A549 (cell line): ENCODE results near the gene PLEKHG7. TPM values are rescaled to one million over a fixed set of nuclear protein-coding genes. Genes with fewer than 3 reads are reported as not detected.

ENCODE experiments used
- ATAC-seq, 2 experiments: fragments of 200-7000 bp in 1 of 2; fragments of >200 bp in 1 of 2; cut with Nextera tagmentation in 1 of 2; cut with Tn5 transposase in 1 of 2; 3 replicates each; pipeline versions ENCODE4 v1.8.0 to v1.9.1; 2018 to 2020; ENCODE audit warnings: mild to moderate bottlenecking in 1 of 2, moderate library complexity in 1 of 2
- CTCF ChIA-PET: fragments of 300-600 bp; sonication (Branson Sonifier 250); formaldehyde crosslinking; extraction: SDS; loops from one replicate; lab custom pipeline; 2021; ENCODE audit warnings: antibody characterized with exemption, inconsistent platforms; lab: Yijun Ruan, JAX
- POLR2A ChIA-PET: fragments of 350-600 bp; formaldehyde crosslinking; extraction: SDS; loops from one replicate; lab custom pipeline; 2021; ENCODE audit warnings: antibody characterized with exemption, inconsistent platforms; lab: Yijun Ruan, JAX
- DNase-seq, 2 experiments: peaks; one replicate each; pipeline versions ENCODE4 v3.0.0 to v3.0.0-alpha.2; 2011 to 2016; ENCODE audit warnings: low read depth in 1 of 2, low spot score in 1 of 2
- FAIRE-seq: peaks from 2 replicates; lab custom pipeline; 2011; peaks lifted over from hg19 to GRCh38; lab: Jason Lieb, UNC
- H3K27ac ChIP-seq, 2 experiments: fragments of >200 bp; sonication (Bioruptor Twin); formaldehyde crosslinking; 3 replicates each; pipeline ENCODE4 v1.5.1; 2016 to 2017
- H3K4me1 ChIP-seq: fragments of >200 bp; sonication (Bioruptor Twin); formaldehyde crosslinking; 3 replicates; pipeline ENCODE4 v1.6.1; 2016
- H3K4me2 ChIP-seq: fragments of >200 bp; sonication (Bioruptor Twin); formaldehyde crosslinking; 3 replicates; pipeline ENCODE4 v1.6.1; 2016
- H3K4me3 ChIP-seq: fragments of >200 bp; sonication (Bioruptor Twin); formaldehyde crosslinking; 3 replicates; pipeline ENCODE4 v1.5.1; 2016
- H3K9me3 ChIP-seq: fragments of >200 bp; sonication (Bioruptor Twin); formaldehyde crosslinking; 3 replicates; pipeline ENCODE4 v1.6.1; 2016
- CBX8 ChIP-seq: fragments of 200-600 bp; sonication (generic); IDR thresholded peaks from 2 replicates; pipeline ENCODE4 v1.6.1; 2016
- EHF ChIP-seq: fragments of 250-450 bp; sonication (Bioruptor Pico); IDR thresholded peaks from 2 replicates; pipeline ENCODE4 v1.5.0; 2020; ENCODE audit warnings: mild to moderate bottlenecking
- FOSB ChIP-seq: fragments of 250-450 bp; sonication (Bioruptor Pico); IDR thresholded peaks from 2 replicates; pipeline ENCODE4 v1.5.0; 2020; ENCODE audit warnings: mild to moderate bottlenecking, moderate library complexity
- FOSL2 ChIP-seq, 2 experiments: fragments of 450-650 bp in 1 of 2; fragments of >200 bp in 1 of 2; sonication (Bioruptor Twin) in 1 of 2; formaldehyde crosslinking; IDR thresholded peaks; 2 replicates each; pipeline versions ENCODE4 v1.5.0 to v1.6.1; 2016 to 2020; ENCODE audit warnings: mild to moderate bottlenecking in 1 of 2, moderate library complexity in 1 of 2
- GATA3 ChIP-seq: IDR thresholded peaks from 2 replicates; pipeline ENCODE4 v1.6.1; 2012; ENCODE audit warnings: borderline replicate concordance
- HOXA7 ChIP-seq: fragments of 250-450 bp; sonication (Bioruptor Pico); IDR thresholded peaks from 2 replicates; pipeline ENCODE4 v1.5.0; 2020; ENCODE audit warnings: mild to moderate bottlenecking, moderate library complexity
- HOXB13 ChIP-seq: fragments of 250-450 bp; sonication (Bioruptor Pico); IDR thresholded peaks from 2 replicates; pipeline ENCODE4 v1.5.0; 2020; ENCODE audit warnings: low read depth, mild to moderate bottlenecking, moderate library complexity
- JUNB ChIP-seq: fragments of >200 bp; sonication (Bioruptor Twin); formaldehyde crosslinking; IDR thresholded peaks from 2 replicates; pipeline ENCODE4 v1.6.1; 2016
- MAFK ChIP-seq: fragments of 450-650 bp; IDR thresholded peaks from 2 replicates; pipeline ENCODE4 v1.6.1; 2014; ENCODE audit not compliant: partially characterized antibody
- POLR2AphosphoS2 ChIP-seq: conservative IDR thresholded peaks from 2 replicates; pipeline ENCODE4 v1.6.1; 2012; ENCODE audit warnings: low read length, improper control_type of control experiment, inconsistent platforms
- RAD21 ChIP-seq, 2 experiments: fragments of >200 bp in 1 of 2; sonication (Bioruptor Twin) in 1 of 2; formaldehyde crosslinking in 1 of 2; IDR thresholded peaks in 1 of 2; conservative IDR thresholded peaks in 1 of 2; 2 replicates in 1 of 2; 3 replicates in 1 of 2; pipeline ENCODE4 v1.6.1; 2012 to 2018; ENCODE audit warnings: inconsistent platforms in 1 of 2
- RNF2 ChIP-seq: fragments of 200-600 bp; sonication (generic); IDR thresholded peaks from 2 replicates; pipeline ENCODE4 v1.6.1; 2016; ENCODE audit warnings: low read depth, mild to moderate bottlenecking, antibody characterized with exemption, moderate library complexity, borderline replicate concordance
- SREBF2 ChIP-seq: fragments of 450-650 bp; IDR thresholded peaks from 2 replicates; pipeline ENCODE4 v1.6.1; 2014; ENCODE audit warnings: mild to moderate bottlenecking, moderate library complexity
- TFCP2L1 ChIP-seq: fragments of 250-450 bp; sonication (Bioruptor Pico); IDR thresholded peaks from 2 replicates; pipeline ENCODE4 v1.5.0; 2021; ENCODE audit warnings: mild to moderate bottlenecking
- TP53 ChIP-seq: fragments of 250-450 bp; sonication (Bioruptor Pico); IDR thresholded peaks from 2 replicates; pipeline ENCODE4 v1.5.0; 2021; ENCODE audit warnings: mild to moderate bottlenecking, moderate library complexity
- WGBS: methylation state at CpG from one replicate; pipeline ENCODE4 v1.1.6; 2017; ENCODE audit errors: missing lambda C conversion rate; 5-methylcytosine and 5-hydroxymethylcytosine counted together
- polyA plus RNA-seq, 4 experiments: library from polyadenylated mRNA; depleted of rRNA in 3 of 4; stranded (reverse); fragments of >200 nt; fragmentation: RNase III in 1 of 4; extraction: RNeasy Plus Mini Kit Qiagen cat#74134 plus additional on column Dnase treatment in 1 of 4; gene quantifications; 2 replicates in 3 of 4; 3 replicates in 1 of 4; pipeline ENCODE4 v1.2.3, GENCODE V29; 2011 to 2017
- TF ChIP-seq, protein P1 (sequence below): fragments of >200 bp; sonication (Bioruptor Twin); formaldehyde crosslinking; IDR thresholded peaks from 3 replicates; pipeline ENCODE4 v1.6.1; 2016
- TF ChIP-seq, protein P2 (sequence below): fragments of >200 bp; sonication (Bioruptor Twin); formaldehyde crosslinking; IDR thresholded peaks from 2 replicates; pipeline ENCODE4 v1.6.1; 2016
- TF ChIP-seq, protein P3 (sequence below): fragments of 250-450 bp; sonication (Bioruptor Pico); IDR thresholded peaks from 2 replicates; pipeline ENCODE4 v1.5.0; 2021; ENCODE audit warnings: mild to moderate bottlenecking, moderate library complexity, borderline replicate concordance
- TF ChIP-seq, protein P4 (sequence below): fragments of 150-350 bp; IDR thresholded peaks from 2 replicates; pipeline ENCODE4 v1.6.1; 2014; ENCODE audit warnings: low read depth, mild to moderate bottlenecking, low read length
- TF ChIP-seq, protein P5 (sequence below): fragments of 450-650 bp; IDR thresholded peaks from 2 replicates; pipeline ENCODE4 v1.6.1; 2014; ENCODE audit warnings: antibody characterized with exemption

The PLEKHG7 gene
- polyA plus RNA-seq, 2 of the 4 experiments (the other 2 are of a cell fraction), result 0.03 to 0.05 TPM

DNA sequence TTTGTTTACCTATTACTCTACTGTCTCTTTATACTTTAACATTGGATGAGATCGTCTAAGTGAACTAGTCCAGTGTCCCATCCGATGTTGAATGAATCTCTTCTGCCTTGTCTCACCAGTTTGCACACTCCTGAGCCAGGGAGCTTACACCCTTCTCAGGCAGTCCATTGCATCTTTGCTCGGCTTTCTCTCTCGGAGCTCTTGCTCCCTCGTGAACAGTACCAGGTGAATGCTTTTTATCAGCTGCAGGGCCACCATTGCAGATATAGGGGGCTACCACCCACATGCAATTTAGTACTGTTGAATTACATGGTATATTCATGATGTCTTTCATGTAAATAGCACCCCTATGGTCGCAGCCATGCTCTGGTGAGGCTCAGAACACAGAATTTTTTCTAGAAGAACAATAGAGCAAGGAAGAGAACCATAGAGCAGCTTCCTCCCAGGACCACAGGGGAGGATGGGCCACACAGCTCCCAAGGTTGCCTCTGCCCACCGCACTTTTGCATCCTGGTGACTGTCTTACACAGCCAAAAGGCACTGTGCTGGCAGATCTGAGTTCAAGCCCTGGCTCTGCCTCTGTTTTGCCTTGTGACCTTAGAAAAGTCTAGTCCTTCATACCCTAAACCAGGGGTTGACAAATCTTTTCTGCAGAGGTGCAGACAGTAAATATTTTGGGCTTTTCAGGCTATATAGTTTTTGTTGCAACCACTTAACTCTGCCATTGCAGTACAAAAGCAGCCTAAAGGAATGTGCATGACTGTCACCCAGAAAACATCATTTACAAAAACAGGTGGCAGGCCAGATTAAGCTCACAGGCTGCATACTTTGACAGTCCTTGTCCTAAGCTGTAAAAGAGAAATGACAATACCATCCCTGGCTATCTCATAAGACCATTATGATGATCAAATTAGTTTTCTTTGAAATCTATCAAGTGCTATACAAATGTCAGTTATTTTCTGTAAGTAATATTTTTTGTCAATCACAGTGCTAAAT, 35.4 kb downstream of the PLEKHG7 start:
- WGBS, result 62% methylated on average over 7 of the region's 7 CpGs
- no peak overlapping the region for H3K4me2 ChIP-seq
- no peaks in the 10 kb centered on the region for H3K9me3 ChIP-seq
- CTCF ChIA-PET, result interaction anchor here (0.9 to 1.2 kb wide), 2 partner anchors 8 to 20 kb away, joined by 3 read pairs; no protein-coding TSS in a partner anchor
- H3K4me1 ChIP-seq, result no peaks in the 10 kb centered on the region
- DNase-seq (no peak), FAIRE-seq (no peak), ATAC-seq (no peak)
- POLR2A ChIA-PET, result interaction anchor here (0.6 kb wide), 1 partner anchor 1392 kb away, joined by 3 read pairs; no protein-coding TSS in a partner anchor
- H3K27ac ChIP-seq, result no peak overlapping the region
- H3K4me3 ChIP-seq, result no peak overlapping the region
- TF ChIP-seq HOXB13 (CRISPR knock-in tag) (no peak), CBX8 (no peak), EHF (CRISPR knock-in tag) (no peak), TFCP2L1 (no peak), RNF2 (no peak), RAD21 (conservative IDR thresholded peaks at IDR 0.05 in 1 of 2, IDR thresholded peaks at IDR 0.05 in 1 of 2) (no peak), SREBF2 (no peak), POLR2AphosphoS2 (no peak), TP53 (CRISPR knock-in tag) (no peak), JUNB (no peak), FOSB (CRISPR knock-in tag) (no peak), HOXA7 (CRISPR knock-in tag) (no peak), FOSL2 (IDR thresholded peaks at IDR 0.05) (no peak), FOSL2 (CRISPR knock-in tag; IDR thresholded peaks at IDR 0.05) (no peak), GATA3 (no peak), MAFK (no peak)
- TF ChIP-seq, protein P1, sequence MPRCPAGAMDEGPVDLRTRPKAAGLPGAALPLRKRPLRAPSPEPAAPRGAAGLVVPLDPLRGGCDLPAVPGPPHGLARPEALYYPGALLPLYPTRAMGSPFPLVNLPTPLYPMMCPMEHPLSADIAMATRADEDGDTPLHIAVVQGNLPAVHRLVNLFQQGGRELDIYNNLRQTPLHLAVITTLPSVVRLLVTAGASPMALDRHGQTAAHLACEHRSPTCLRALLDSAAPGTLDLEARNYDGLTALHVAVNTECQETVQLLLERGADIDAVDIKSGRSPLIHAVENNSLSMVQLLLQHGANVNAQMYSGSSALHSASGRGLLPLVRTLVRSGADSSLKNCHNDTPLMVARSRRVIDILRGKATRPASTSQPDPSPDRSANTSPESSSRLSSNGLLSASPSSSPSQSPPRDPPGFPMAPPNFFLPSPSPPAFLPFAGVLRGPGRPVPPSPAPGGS, result no peak
- TF ChIP-seq, protein P2, sequence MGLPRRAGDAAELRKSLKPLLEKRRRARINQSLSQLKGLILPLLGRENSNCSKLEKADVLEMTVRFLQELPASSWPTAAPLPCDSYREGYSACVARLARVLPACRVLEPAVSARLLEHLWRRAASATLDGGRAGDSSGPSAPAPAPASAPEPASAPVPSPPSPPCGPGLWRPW, result no peak
- TF ChIP-seq, protein P3, sequence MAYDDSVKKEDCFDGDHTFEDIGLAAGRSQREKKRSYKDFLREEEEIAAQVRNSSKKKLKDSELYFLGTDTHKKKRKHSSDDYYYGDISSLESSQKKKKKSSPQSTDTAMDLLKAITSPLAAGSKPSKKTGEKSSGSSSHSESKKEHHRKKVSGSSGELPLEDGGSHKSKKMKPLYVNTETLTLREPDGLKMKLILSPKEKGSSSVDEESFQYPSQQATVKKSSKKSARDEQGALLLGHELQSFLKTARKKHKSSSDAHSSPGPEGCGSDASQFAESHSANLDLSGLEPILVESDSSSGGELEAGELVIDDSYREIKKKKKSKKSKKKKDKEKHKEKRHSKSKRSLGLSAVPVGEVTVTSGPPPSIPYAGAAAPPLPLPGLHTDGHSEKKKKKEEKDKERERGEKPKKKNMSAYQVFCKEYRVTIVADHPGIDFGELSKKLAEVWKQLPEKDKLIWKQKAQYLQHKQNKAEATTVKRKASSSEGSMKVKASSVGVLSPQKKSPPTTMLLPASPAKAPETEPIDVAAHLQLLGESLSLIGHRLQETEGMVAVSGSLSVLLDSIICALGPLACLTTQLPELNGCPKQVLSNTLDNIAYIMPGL (CRISPR knock-in tag), result no peak
- TF ChIP-seq, protein P4, sequence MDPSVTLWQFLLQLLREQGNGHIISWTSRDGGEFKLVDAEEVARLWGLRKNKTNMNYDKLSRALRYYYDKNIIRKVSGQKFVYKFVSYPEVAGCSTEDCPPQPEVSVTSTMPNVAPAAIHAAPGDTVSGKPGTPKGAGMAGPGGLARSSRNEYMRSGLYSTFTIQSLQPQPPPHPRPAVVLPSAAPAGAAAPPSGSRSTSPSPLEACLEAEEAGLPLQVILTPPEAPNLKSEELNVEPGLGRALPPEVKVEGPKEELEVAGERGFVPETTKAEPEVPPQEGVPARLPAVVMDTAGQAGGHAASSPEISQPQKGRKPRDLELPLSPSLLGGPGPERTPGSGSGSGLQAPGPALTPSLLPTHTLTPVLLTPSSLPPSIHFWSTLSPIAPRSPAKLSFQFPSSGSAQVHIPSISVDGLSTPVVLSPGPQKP, result no peak
- TF ChIP-seq, protein P5, sequence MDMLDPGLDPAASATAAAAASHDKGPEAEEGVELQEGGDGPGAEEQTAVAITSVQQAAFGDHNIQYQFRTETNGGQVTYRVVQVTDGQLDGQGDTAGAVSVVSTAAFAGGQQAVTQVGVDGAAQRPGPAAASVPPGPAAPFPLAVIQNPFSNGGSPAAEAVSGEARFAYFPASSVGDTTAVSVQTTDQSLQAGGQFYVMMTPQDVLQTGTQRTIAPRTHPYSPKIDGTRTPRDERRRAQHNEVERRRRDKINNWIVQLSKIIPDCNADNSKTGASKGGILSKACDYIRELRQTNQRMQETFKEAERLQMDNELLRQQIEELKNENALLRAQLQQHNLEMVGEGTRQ, result no peak
